Activated T-helper 2 cell treated with anti-CD3 and anti-CD28 coated beads, Interferon-gamma antibody, Interleukin-2, Interleukin-4, amounts not matched to agents 10 μg/mL and 5 μg/mL and 100 μg/mL, durations not matched to agents 14 hours and 24 hours and 36 hours (primary cell): ENCODE measurements around the gene HTATIP2. TPM values are rescaled to one million over a fixed set of nuclear protein-coding genes. Genes with fewer than 3 reads are reported as not detected.
A peak's percentile ranks its signal among the peaks of the same experiment; 100 is the strongest.
"Not testable (repeated sequence)": the region's sequence is repeated elsewhere in the genome, so short reads cannot be mapped to it uniquely, and the experiment has no call there.

ENCODE experiments used
- DNase-seq: peaks from one replicate; pipeline ENCODE4 v3.0.0; 2021; ENCODE audit warnings: low spot score
- H3K27ac Mint-ChIP-seq: one replicate; pipeline ENCODE4 v1.8.0; 2021; ENCODE audit warnings: mixed read lengths
- H3K27me3 Mint-ChIP-seq: one replicate; pipeline ENCODE4 v1.8.0; 2021; ENCODE audit warnings: low read depth, mixed read lengths
- H3K36me3 Mint-ChIP-seq: one replicate; pipeline ENCODE4 v1.8.0; 2021; ENCODE audit warnings: low read depth, mixed read lengths
- H3K4me1 Mint-ChIP-seq: one replicate; pipeline ENCODE4 v1.8.0; 2021; ENCODE audit warnings: low read depth, mixed read lengths
- H3K4me3 Mint-ChIP-seq: one replicate; pipeline ENCODE4 v1.8.0; 2021; ENCODE audit warnings: low read depth, mild to moderate bottlenecking, moderate library complexity, mixed read lengths
- H3K9me3 Mint-ChIP-seq: one replicate; pipeline ENCODE4 v1.8.0; 2021; ENCODE audit warnings: mixed read lengths
- intact Hi-C: fragments of 100-400 bp; cut with micrococcal nuclease; formaldehyde crosslinking; loops from one replicate; pipeline ENCODE4 v1.15.1; 2023
- total RNA-seq: library from RNA; stranded (reverse); gene quantifications from 2 replicates; pipeline ENCODE4 v1.2.3, GENCODE V29; 2022

HTATIP2 gene
- total RNA-seq, 1 donor from 2014 or later, result 63.5 TPM

DNA sequence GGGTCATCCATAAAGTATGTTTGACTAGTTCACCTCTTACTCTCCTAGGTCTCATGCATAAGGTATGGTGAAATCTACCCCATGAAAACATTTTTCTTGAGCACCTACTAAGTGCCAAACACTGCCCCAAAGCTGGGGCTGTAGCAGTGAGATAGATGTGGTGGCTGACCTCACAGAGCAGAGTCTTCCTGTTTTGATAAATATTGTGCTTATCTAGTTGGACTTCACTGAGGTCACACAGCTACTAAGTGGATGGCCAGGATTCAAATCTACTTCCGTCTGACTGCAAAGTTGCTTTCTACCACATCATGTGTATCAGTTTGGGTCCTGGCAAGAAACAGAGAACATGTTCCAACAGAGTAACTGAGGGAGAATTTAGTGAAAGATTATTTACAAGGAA, 6.4 kb upstream of the HTATIP2 start:
- Mint-ChIP-seq H3K27ac (no peak overlapping the region), H3K36me3 (no peaks in the 10 kb centered on the region), H3K4me3 (no peak overlapping the region), H3K27me3 (peaks cover 4% of the 10 kb centered on the region), H3K9me3 (no peaks in the 10 kb centered on the region), H3K4me1 (peaks cover 21% of the 10 kb centered on the region)
- DNase-seq, result no peak
- intact Hi-C loops, result no loop called here

DNA sequence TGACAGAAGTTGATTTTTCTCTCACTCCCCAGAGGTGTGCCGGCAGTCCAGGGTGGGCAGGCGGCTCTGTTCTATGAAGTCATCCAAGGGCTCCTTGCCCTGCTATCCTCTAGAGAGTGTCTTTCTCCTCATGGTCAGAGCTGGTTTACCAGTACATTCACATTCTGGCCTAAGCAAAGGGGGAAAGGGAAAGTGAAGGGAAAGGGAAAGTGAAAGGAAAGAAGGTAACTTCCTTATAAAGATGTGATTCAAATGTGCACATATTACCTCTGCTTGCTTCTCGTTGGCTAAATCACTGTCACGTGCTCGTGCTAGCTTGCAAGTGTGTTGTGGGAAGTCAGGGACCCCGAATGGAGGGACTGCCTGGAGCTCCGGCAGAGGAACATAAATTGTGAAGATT, 2.9 kb upstream of the HTATIP2 start:
- H3K4me3 Mint-ChIP-seq, result peak overlapping the region; percentile 60
- peak overlapping the region; percentile 61 for H3K27ac Mint-ChIP-seq
- peak; percentile 27 for DNase-seq
- H3K4me1 Mint-ChIP-seq, result peaks cover 36% of the 10 kb centered on the region
- peaks cover 4% of the 10 kb centered on the region for H3K27me3 Mint-ChIP-seq
- intact Hi-C loops, result loop anchor here (10.0 kb wide), 2 partner anchors 916 to 1976 kb away; no protein-coding TSS in a partner anchor
- no peaks in the 10 kb centered on the region for H3K9me3 Mint-ChIP-seq
- peaks cover 12% of the 10 kb centered on the region for H3K36me3 Mint-ChIP-seq

DNA sequence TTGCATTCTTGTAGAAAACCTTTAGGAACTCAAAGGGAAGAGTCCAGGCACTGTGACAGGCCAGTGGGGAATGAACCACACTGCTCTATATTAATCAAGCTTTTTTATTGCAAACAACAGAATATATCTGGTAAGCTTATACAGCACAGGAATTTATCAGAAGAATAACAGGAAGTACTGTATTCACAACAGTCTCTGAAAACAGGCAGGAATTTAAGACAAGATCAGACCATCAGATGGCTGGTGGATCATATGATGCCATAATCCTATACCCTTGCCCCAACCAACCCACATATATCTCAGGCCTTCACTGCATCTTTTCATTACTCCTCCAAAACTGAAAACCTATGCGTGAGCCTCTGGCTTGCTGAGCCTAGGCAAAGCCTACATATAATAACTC, 1.0 kb upstream of the HTATIP2 start:
- intact Hi-C loops, result loop anchor here (10.0 kb wide), 2 partner anchors 918 to 1978 kb away; no protein-coding TSS in a partner anchor
- H3K4me3 Mint-ChIP-seq, result peak overlapping the region; percentile 84
- peak overlapping the region; percentile 33 for H3K27ac Mint-ChIP-seq
- peaks cover 50% of the 10 kb centered on the region for H3K4me1 Mint-ChIP-seq
- no peaks in the 10 kb centered on the region for H3K27me3 Mint-ChIP-seq
- H3K36me3 Mint-ChIP-seq, result peaks cover 26% of the 10 kb centered on the region
- H3K9me3 Mint-ChIP-seq, result no peaks in the 10 kb centered on the region
- DNase-seq, result no peak

DNA sequence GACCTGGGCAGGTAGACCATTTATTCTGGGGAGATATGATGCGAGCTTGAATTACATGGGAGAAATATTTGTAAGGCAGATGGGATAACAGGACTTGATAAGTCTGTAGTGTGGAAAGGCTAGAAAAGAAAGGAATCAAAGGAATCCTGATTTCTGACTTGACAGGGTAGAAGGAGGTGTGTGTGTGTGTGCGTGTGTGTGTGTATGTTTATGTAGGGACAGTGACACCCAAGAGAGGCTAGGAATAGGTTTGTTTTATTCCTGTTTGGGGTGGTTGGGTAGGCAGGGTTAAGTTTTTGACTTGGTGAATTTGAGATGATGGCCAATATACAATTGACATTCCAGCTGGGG, 390 bp upstream of the HTATIP2 start:
- peak overlapping the region; percentile 84 for H3K4me3 Mint-ChIP-seq
- H3K27me3 Mint-ChIP-seq, result no peaks in the 10 kb centered on the region
- DNase-seq, result no peak
- peak overlapping the region; percentile 90 for H3K27ac Mint-ChIP-seq
- intact Hi-C loops, result loop anchor here (1.0 to 10.0 kb wide), 3 partner anchors 24 to 1978 kb away; partner anchors contain the start of gene PRMT3
- H3K36me3 Mint-ChIP-seq, result peaks cover 29% of the 10 kb centered on the region
- peaks cover 54% of the 10 kb centered on the region for H3K4me1 Mint-ChIP-seq
- no peaks in the 10 kb centered on the region for H3K9me3 Mint-ChIP-seq

DNA sequence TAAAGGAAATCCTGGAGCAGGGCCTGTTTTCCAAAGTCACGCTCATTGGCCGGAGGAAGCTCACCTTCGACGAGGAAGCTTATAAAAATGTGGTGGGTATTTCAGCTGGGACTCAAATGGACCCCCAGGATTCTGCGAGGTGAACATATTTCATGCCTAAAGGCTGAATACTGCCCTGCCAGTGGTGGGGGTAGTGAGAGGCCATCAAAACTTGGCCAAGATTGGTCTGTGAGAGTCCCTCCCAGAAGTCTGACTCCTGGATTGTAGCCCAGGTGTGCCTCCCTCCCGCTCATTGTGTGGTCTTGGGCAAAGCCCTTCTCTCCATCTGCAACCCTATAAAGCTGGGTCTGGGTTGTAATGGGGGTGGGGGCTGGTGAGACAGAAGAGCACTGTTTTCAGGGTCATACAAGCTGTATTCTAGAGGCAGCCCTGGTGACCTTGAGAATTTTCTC, 853 bp downstream of the HTATIP2 start:
- Mint-ChIP-seq H3K9me3 (no peaks in the 10 kb centered on the region), H3K4me1 (peaks cover 64% of the 10 kb centered on the region), H3K27ac (peak overlapping the region; percentile 82), H3K27me3 (no peaks in the 10 kb centered on the region), H3K4me3 (peak overlapping the region; percentile 84), H3K36me3 (peaks cover 39% of the 10 kb centered on the region)
- DNase-seq, result no peak
- intact Hi-C loops, result loop anchor here (10.0 kb wide), 2 partner anchors 920 to 1980 kb away; no protein-coding TSS in a partner anchor

DNA sequence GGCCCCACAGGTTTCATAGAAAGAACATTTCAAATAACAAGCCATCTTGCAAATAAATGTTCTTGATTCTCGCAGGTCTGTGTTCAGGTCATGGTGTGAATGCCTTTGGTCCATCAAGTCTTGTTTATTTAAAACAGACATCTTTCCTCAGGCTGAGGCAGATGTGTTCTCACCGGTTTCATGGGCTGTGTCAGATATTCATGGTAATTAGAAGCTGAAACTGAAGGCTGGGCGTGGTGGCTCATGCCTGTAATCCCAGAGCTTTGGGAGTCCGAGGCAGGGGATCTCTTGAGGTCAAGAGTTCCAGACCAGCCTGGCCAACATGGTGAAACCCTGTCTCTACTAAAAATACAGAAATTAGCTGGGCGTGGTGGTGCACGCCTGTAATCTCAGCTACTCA, 2.0 kb downstream of the HTATIP2 start:
- not testable (repeated sequence) for H3K9me3 Mint-ChIP-seq, H3K27ac Mint-ChIP-seq, DNase-seq, H3K27me3 Mint-ChIP-seq
- peaks cover 50% of the 10 kb centered on the region for H3K36me3 Mint-ChIP-seq
- peaks cover 63% of the 10 kb centered on the region for H3K4me1 Mint-ChIP-seq
- intact Hi-C loops, result loop anchor here (10.0 kb wide), 2 partner anchors 921 to 1981 kb away; no protein-coding TSS in a partner anchor
- H3K4me3 Mint-ChIP-seq, result peak overlapping the region; percentile 84

DNA sequence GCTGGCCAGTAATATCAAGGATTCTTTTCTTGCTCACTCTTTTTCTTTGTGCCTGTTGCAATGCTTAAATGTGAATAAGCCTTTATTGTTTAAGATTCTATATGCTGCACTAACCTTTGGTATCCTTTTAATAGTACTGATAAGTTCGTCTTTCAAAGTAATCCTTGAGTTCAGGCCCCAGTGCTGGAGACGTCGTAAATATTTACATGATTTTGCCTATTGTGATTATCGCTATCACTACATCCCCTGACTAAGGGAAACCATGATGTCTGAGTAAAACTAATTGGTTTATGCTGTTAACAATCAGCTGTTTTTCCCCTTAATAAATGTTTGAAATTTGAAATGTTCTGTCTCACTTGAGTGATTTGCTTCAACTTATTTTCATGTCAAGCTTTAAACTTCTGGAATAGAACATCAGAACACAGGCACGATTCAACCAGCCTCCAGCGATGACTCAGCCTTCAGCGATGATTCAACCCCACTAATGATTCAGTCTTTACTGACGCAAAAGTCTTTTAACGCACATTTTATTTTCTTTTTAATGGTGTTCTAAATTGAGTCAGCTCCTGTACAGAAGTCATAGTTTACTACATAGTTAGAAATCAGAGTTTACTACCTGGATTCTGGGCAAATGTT, 3.9 kb downstream of the HTATIP2 start:
- no peak for DNase-seq
- peaks cover 51% of the 10 kb centered on the region for H3K4me1 Mint-ChIP-seq
- H3K27me3 Mint-ChIP-seq, result no peaks in the 10 kb centered on the region
- H3K36me3 Mint-ChIP-seq, result peaks cover 55% of the 10 kb centered on the region
- peak overlapping the region; percentile 66 for H3K4me3 Mint-ChIP-seq
- intact Hi-C loops, result loop anchor here (1.0 to 10.0 kb wide), 3 partner anchors 20 to 1983 kb away; partner anchors contain the start of gene PRMT3
- H3K27ac Mint-ChIP-seq, result peak overlapping the region; percentile 87
- no peaks in the 10 kb centered on the region for H3K9me3 Mint-ChIP-seq

DNA sequence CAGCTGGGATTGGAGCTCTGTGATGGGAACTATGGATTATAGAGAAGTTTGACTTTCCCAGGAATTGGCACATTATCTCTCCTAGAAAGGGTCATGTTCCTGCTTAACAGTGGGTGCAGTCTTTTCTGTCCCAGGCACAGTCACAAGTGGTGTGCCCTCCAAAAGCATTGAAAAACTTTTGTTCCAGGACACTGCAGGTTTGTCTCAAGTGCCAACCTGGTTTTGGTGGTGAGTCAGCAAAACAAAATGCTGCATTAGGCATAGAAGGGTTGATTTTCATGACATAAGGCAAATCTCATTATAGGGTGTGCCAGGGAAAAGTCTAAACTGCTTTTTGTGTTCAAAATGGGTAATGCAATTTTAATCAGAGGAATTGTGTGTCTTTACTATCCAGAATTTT, 4.9 kb downstream of the HTATIP2 start:
- no peak for DNase-seq
- no peaks in the 10 kb centered on the region for H3K9me3 Mint-ChIP-seq
- intact Hi-C loops, result loop anchor here (10.0 kb wide), 2 partner anchors 924 to 1984 kb away; no protein-coding TSS in a partner anchor
- H3K36me3 Mint-ChIP-seq, result peaks cover 61% of the 10 kb centered on the region
- peak overlapping the region; percentile 67 for H3K27ac Mint-ChIP-seq
- H3K4me1 Mint-ChIP-seq, result peaks cover 42% of the 10 kb centered on the region
- no peak overlapping the region for H3K4me3 Mint-ChIP-seq
- H3K27me3 Mint-ChIP-seq, result no peaks in the 10 kb centered on the region

DNA sequence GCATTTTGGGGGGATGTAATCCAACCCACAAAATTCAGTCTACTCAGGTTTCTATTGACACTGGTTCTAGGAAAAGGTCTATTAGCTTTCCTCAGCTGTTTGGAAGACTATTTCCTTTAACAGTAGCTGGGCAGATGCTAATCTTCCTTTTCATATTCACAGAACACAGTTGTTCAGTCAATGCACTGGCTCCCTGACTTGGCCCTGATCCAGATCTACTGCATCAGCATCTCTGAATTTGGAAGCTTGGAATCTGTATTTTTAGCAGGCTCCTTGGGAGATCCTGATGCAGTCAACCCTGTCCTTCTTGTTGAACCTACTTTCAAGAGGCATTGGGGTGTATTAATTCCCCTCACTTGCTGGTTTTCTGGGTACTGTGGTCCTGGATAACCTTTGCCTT, 6.3 kb downstream of the HTATIP2 start:
- intact Hi-C loops, result loop anchor here (10.0 kb wide), 2 partner anchors 925 to 1985 kb away; no protein-coding TSS in a partner anchor
- Mint-ChIP-seq H3K4me1 (peaks cover 48% of the 10 kb centered on the region), H3K27me3 (no peaks in the 10 kb centered on the region), H3K4me3 (no peak overlapping the region), H3K9me3 (no peaks in the 10 kb centered on the region), H3K36me3 (peaks cover 70% of the 10 kb centered on the region), H3K27ac (peak overlapping the region; percentile 38)
- DNase-seq, result no peak

DNA sequence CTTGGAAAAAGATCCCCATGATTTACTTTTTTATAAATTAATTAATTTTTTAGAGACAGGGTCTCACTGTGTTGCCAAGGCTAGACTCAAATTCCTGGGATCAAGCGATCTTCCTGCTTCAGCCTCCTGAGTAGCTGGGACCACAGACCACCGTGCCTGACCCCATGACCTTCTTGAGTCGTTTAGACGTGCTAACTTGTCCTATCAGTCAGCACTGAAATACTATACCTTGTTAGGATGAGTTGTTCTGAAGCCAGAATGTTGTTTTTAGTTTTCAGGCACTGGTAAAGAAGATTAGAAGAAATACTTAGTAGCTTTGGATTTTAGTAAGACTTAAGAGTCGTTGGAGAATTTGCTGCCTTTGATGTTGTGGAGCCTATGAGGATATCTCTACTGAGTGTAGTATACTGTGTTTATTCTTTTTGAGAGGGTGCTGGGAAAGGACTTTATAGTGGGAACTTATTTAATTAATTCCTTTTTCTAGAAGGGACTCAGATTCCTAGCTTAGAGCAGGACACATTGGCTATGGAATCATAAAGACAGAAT, 8.6 kb downstream of the HTATIP2 start:
- Mint-ChIP-seq H3K4me1 (peaks cover 35% of the 10 kb centered on the region), H3K4me3 (no peak overlapping the region), H3K27ac (no peak overlapping the region), H3K9me3 (no peaks in the 10 kb centered on the region), H3K36me3 (peaks cover 64% of the 10 kb centered on the region), H3K27me3 (no peaks in the 10 kb centered on the region)
- DNase-seq, result no peak
- intact Hi-C loops, result no loop called here

DNA sequence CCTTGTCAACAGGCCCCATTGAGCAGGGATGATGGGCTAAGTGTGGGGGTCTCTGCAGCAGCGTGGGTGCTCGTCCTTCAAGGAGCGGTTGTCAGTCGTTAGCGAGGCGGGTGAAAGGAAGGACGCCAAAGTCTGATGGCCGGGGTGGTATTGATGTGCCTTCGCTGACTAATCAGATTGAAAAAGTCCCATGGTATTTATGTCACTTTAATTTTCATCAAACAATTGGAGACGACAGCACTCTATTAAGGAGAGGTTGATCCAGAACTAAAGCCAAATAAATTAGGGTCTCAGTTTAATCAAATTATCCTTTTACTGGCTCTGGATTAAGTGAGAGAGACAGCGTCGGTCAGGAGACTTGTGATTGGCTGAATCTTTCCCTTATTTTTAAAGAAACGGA, 9.6 kb downstream of the HTATIP2 start:
- H3K4me1 Mint-ChIP-seq, result peaks cover 28% of the 10 kb centered on the region
- DNase-seq, result no peak

DNA sequence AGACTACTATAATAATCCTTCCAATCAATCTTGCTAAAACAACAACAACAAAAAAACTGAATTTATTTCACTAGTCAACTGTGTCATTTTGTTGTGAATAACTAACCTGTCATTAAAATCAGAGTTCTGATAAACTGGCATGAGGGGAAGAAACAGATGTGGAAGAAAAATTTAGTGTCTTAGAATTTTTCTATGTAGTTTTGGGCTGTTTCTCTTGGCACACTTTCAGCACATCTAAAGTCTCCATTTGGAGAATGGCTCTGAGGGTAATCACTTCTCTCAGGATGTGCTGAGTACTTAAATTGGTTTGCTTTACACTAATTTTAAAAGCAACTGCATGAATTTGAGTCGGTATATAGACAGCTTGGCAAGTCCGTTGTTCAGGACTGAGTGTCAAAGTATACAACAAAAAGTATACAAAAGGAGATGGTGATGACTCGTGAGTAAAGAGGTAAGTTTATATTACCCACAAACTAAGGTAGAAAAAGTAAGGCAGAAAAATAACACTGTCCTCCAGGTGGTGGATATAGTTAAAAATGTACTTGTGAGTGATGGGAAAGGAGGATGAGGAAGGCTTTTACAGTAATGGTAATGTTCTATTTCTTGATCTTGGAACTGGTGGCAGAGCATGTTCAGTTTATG, 10.2 kb downstream of the HTATIP2 start:
- no peak for DNase-seq
- peak overlapping the region; percentile 55 for H3K27ac Mint-ChIP-seq
- H3K4me1 Mint-ChIP-seq, result peaks cover 22% of the 10 kb centered on the region
- no peak overlapping the region for H3K4me3 Mint-ChIP-seq
- intact Hi-C loops, result no loop called here
- H3K36me3 Mint-ChIP-seq, result peaks cover 58% of the 10 kb centered on the region
- H3K27me3 Mint-ChIP-seq, result no peaks in the 10 kb centered on the region
- no peaks in the 10 kb centered on the region for H3K9me3 Mint-ChIP-seq

More for the DNA sequence above, 9.6 kb downstream of the HTATIP2 start:
- intact Hi-C loops, result no loop called here
- Mint-ChIP-seq H3K9me3 (no peaks in the 10 kb centered on the region), H3K27me3 (no peaks in the 10 kb centered on the region), H3K27ac (no peak overlapping the region), H3K36me3 (peaks cover 64% of the 10 kb centered on the region), H3K4me3 (no peak overlapping the region)
